C4-2B (cell line): ENCODE results near the gene ELFN2.

Experiments
- ZFX ChIP-seq: fragments of 450-650 bp; IDR thresholded peaks from 2 replicates; pipeline ENCODE4 v1.6.1; 2017
- TF ChIP-seq, protein P1 (sequence below): fragments of 450-650 bp; conservative IDR thresholded peaks from 2 replicates; pipeline ENCODE4 v1.5.1; 2017; ENCODE audit warnings: mild to moderate bottlenecking

- TF ChIP-seq, protein P1, sequence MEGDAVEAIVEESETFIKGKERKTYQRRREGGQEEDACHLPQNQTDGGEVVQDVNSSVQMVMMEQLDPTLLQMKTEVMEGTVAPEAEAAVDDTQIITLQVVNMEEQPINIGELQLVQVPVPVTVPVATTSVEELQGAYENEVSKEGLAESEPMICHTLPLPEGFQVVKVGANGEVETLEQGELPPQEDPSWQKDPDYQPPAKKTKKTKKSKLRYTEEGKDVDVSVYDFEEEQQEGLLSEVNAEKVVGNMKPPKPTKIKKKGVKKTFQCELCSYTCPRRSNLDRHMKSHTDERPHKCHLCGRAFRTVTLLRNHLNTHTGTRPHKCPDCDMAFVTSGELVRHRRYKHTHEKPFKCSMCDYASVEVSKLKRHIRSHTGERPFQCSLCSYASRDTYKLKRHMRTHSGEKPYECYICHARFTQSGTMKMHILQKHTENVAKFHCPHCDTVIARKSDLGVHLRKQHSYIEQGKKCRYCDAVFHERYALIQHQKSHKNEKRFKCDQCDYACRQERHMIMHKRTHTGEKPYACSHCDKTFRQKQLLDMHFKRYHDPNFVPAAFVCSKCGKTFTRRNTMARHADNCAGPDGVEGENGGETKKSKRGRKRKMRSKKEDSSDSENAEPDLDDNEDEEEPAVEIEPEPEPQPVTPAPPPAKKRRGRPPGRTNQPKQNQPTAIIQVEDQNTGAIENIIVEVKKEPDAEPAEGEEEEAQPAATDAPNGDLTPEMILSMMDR = no peak
- no peak for TF ChIP-seq ZFX
These were observed 91.5 kb downstream of the ELFN2 start for GRCh38 chr22:37335806-37336199.
